Fibroblast of pulmonary artery (primary cell): Measurements from ENCODE around the gene HRH2.

Experiments used
- DNase-seq: peaks from one replicate; pipeline ENCODE4 v3.0.0-alpha.2; 2010; ENCODE audit warnings: low read depth
- H3K4me3 ChIP-seq: replicated peaks from 2 replicates; pipeline ENCODE4 v1.5.1; 2011; ENCODE audit warnings: low read depth, mild to moderate bottlenecking, control low read depth, low read length, moderate library complexity
- TF ChIP-seq, protein P1 (sequence below): IDR thresholded peaks from 2 replicates; pipeline ENCODE4 v1.5.1; 2011; ENCODE audit warnings: mild to moderate bottlenecking, control low read depth, low read length, inconsistent platforms; ENCODE audit errors: missing control alignments

HRH2 gene

DNA sequence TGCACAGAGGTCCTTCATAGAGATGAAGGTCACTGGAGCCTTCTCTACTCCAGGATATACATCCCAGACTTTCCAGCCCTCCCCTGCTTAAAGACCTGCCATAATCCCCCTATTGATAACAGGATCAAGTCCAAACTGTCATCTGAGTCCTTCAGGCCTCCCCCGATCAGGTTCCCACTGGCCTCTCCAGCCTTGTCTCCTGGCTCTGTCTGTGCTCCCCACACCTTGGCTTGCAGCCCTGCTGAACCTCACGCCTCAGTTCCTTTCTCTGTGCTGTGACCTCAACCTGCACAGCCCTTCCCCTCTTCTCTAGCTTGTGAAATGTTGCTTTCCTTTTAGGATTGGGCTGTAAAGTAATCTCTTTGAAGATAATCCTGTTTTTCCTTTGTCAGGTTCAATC lies 2.5 kb upstream of the HRH2 start:
- H3K4me3 ChIP-seq, result no peak overlapping the region
- no peak for DNase-seq
- TF ChIP-seq, protein P1, sequence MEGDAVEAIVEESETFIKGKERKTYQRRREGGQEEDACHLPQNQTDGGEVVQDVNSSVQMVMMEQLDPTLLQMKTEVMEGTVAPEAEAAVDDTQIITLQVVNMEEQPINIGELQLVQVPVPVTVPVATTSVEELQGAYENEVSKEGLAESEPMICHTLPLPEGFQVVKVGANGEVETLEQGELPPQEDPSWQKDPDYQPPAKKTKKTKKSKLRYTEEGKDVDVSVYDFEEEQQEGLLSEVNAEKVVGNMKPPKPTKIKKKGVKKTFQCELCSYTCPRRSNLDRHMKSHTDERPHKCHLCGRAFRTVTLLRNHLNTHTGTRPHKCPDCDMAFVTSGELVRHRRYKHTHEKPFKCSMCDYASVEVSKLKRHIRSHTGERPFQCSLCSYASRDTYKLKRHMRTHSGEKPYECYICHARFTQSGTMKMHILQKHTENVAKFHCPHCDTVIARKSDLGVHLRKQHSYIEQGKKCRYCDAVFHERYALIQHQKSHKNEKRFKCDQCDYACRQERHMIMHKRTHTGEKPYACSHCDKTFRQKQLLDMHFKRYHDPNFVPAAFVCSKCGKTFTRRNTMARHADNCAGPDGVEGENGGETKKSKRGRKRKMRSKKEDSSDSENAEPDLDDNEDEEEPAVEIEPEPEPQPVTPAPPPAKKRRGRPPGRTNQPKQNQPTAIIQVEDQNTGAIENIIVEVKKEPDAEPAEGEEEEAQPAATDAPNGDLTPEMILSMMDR, result no peak

DNA sequence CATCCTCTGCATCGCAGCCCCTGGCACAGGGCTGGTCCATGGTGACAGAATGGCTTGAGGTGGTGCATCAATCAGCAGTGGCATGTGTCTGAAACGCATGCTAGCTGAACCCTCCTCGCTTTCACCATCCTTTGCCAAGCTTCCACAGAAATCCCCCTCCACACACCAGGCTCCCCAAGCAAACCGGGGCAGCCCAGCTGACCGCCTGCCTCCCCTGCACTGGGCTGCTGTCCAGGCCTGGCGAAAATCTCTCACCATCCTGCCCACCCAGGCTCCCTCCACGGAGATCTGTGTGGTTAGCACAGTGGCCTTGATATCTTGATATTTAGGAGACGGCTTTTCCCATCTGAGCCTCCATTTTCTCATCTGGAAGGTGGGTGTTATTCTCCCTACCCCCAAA lies 905 bp upstream of the HRH2 start:
- H3K4me3 ChIP-seq, result no peak overlapping the region
- TF ChIP-seq, protein P1, result no peak
- no peak for DNase-seq

DNA sequence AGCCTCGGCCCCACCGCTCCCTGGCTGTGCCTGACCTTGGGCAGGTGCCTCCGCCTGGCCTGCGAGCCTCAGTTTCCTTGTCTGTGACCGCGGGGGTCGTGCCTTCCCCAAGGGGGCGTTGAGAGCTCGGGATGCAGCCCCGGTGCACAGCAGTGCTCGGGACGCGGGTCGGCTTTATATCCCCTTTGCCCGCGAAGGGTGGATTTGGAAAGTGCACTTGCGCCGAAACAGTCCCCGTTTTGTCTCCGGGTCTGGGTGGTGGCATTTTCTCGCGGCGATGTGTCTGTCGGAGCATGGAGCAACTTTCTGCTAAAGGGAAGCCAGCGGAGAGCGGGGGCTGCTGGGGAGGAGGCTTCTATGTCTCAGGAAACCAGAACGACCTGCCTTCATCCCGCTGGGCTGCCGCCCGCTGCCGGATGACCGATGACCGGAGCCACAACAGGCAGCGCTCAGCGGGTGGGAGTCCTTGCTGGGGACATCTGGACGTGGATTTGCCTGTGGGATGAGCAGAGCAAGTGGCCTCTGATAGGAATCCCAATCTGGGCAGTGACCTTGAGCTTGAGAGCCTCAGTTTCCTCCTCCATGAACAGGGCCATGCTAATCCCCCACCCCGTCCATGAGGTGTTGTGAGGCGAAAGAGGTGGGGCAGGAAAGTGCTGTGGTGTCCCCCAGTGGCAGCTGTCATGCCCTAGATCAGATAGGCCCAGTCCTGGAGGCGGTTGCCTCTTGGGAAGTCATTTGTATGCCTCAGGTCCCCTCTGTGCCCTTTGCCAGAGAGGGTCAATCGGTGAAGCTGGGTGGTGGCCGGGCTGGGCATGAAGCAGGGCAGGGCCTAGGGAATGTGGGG lies 651 bp downstream of the HRH2 start:
- TF ChIP-seq, protein P1, result no peak
- no peak overlapping the region for H3K4me3 ChIP-seq
- no peak for DNase-seq

DNA sequence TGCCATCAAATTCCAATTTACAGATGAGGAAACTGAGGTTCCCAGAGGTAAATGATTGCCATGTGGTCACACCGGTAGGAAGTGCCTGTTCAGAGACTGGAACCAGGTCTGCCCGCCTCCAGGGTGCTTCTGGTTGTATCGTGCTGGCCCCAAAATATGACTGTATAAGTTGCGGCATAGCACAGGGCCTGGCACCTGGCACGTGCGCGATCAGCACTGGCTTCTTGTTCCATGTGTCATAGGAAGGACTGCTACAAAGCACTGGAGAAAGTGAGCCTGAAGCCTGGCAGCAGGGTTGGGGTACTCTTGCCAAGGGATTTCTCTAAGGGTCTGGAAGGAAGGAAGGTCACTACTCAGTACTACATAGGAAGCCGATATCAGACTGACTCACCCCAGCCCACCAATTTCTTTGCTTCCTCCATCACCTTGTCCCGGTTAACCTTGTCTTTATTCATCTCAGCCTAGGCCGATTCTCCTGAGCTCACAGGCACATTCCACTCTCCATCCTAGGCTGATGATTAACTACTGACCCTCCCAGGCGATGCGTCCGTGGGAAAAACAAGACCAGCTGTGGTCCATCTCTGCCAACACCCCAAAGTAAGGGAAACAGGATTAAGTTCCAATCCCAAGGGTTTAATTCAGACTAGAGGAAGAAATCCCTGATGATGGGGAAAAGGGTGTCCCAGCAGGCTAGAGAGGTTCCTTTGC lies 1.8 kb downstream of the HRH2 start:
- TF ChIP-seq, protein P1, result no peak
- H3K4me3 ChIP-seq, result no peak overlapping the region
- no peak for DNase-seq

DNA sequence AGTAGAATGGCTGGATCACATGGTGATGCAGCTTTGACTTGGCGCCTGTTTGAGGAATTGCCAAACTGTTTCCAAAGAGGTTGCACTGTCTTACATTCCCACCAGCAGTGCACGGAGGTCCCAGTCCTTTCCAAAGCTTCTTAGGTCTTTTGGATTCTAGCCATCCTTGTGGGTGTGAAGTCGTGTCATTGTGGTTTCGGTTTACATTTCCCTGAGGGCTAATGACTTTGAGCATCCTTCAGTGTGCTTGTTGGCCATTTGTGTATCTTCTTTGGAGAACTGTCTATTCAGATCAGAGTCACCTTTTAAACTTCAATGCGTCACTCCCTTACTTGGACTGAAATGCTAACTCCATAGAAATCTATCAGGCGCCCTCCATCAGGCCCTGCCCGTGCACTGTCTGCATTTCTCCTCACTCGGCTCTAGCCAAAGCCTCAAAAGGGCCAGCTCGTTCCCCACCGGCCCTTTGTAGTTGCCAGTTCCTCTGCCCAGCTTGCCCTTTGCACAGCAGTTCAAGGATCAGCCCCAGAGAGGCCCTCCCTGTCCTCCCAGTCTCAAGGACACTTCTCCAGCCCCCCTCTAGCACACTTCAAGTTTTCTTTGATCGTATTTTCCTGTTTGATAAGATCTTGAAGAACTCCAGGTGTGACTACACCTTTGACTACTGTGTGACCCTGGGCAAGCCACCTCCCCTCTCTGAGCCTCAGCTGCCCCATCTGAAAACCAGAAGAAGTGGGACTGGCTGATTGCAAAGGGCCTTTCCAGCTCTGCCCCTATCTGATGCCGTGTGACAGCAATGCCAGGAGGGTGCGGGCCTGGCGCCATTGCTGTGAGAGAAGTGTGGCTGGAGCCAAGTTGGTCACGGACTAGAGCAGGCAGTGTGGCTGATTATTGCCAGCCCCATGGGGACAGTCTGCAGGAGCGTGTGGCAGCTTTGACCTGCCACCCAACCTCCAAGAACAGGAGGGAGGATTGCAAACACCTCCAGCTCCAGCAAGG lies 5.6 kb downstream of the HRH2 start:
- no peak for DNase-seq
- TF ChIP-seq, protein P1, result no peak
- H3K4me3 ChIP-seq, result no peak overlapping the region

DNA sequence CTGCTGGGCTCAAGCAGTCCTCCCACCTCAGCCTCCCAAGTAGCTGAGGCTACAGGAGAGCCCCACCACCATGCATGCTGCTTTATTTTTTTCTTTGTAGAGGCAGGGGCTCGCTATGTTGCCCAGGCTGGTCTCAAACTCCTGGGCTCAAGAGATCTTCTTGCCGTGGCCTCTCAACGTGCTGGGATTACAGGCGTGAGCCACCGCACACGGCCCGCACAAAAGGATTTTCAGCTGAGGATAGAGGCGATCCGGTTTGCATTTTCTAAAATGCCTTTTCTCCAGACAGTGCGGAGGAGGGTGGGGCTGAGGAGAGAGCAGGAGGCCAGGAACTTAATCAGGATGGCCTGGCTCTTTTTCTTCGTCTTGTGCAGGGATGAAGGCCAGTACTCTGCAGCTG lies 6.9 kb downstream of the HRH2 start:
- no peak overlapping the region for H3K4me3 ChIP-seq
- TF ChIP-seq, protein P1, result no peak
- DNase-seq, result no peak
